Colonic mucosa (tissue), 4 donors: ENCODE measurements around the gene PDZD2. TPM values are rescaled to one million over a fixed set of nuclear protein-coding genes. Genes with fewer than 3 reads are reported as not detected.

Experiments
- DNase-seq: peaks from one replicate; pipeline ENCODE4 v3.0.0-alpha.2; 2020
- H3K27ac ChIP-seq: fragments of 200-600 bp; one replicate; pipeline ENCODE4 v1.8.0; 2021
- H3K27me3 ChIP-seq: fragments of 200-600 bp; one replicate; pipeline ENCODE4 v1.8.0; 2021
- H3K36me3 ChIP-seq: fragments of 200-600 bp; one replicate; pipeline ENCODE4 v1.8.0; 2021
- H3K4me1 ChIP-seq: fragments of 200-600 bp; one replicate; pipeline ENCODE4 v1.8.0; 2021; ENCODE audit warnings: mild to moderate bottlenecking
- H3K4me3 ChIP-seq: fragments of 200-600 bp; one replicate; pipeline ENCODE4 v1.8.0; 2021
- H3K9ac ChIP-seq, 2 donors: one replicate each; pipeline ENCODE4 v1.7.0; 2013; ENCODE audit warnings: control low read depth in 2 of 2, low read depth in 2 of 2, low read length in 2 of 2
- H3K9me3 ChIP-seq: fragments of 200-600 bp; one replicate; pipeline ENCODE4 v1.8.0; 2021
- CTCF ChIP-seq: fragments of 200-600 bp; IDR thresholded peaks from one replicate; pipeline ENCODE4 v1.8.0; 2022; ENCODE audit warnings: antibody characterized with exemption, mild to moderate bottlenecking
- intact Hi-C: fragments of 100-400 bp; cut with DNase I; formaldehyde crosslinking; loops from one replicate; pipeline ENCODE4 v1.14.1; 2022
- total RNA-seq, 2 donors: library from RNA; stranded (reverse); fragmentation: NEBNext Ultra II Directional in 1 of 2; extraction: Animal tissue kit (Norgen Biotek cat#: 25700) in 1 of 2; gene quantifications; one replicate each; pipeline ENCODE4 v1.2.1, GENCODE V29; 2021
- donor health status: healthy.
- donor health status: DM: no; HTN: no; CAD: no.
- donor health status: DM: no; HTN: no; CAD: no.

PDZD2 gene
- total RNA-seq, 2 donors from 2014 or later, result 1.8 to 2.3 TPM

GRCh38 chr5:31783731-31784130 lies 144.8 kb downstream of the PDZD2 start:
- Histone ChIP-seq H3K27ac (no peak overlapping the region), H3K27me3 (no peaks in the 10 kb centered on the region), H3K9me3 (no peaks in the 10 kb centered on the region), H3K9ac (no peak overlapping the region), H3K36me3 (no peaks in the 10 kb centered on the region), H3K4me1 (no peaks in the 10 kb centered on the region), H3K4me3 (no peak overlapping the region)
- no peak for DNase-seq
- no peak for TF ChIP-seq CTCF
- intact Hi-C loops, result no loop called here

- H3K36me3 ChIP-seq, result no peaks in the 10 kb centered on the region
- no peaks in the 10 kb centered on the region for H3K4me1 ChIP-seq
- no peak for TF ChIP-seq CTCF
- no peak overlapping the region for H3K4me3 ChIP-seq
- H3K27ac ChIP-seq, result no peak overlapping the region
- intact Hi-C loops, result no loop called here
- H3K9ac ChIP-seq, result no peak overlapping the region
- H3K27me3 ChIP-seq, result no peaks in the 10 kb centered on the region
- no peaks in the 10 kb centered on the region for H3K9me3 ChIP-seq
- DNase-seq, result no peak
These were observed 147.2 kb downstream of the PDZD2 start for GRCh38 chr5:31786090-31786631.

DNA sequence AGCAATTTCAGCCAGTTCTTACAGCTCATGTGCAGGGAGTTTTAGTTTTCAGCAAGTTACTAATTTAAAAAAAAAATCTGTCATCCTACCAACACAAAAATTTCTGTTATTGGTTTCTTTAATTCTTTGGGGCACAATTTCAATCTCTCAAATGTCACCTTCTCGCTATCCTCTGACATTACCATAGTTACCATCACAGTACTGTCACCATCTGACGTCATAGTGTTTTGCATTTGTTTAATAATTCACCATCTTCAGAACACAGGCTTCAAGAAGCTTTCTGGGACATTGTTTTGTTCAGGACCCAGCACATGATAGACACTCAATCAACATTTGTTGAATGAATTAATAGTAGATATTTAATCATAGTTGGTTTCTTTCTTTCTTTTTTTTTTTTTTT lies 155.1 kb downstream of the PDZD2 start:
- no peak overlapping the region for H3K4me3 ChIP-seq
- no peak overlapping the region for H3K9ac ChIP-seq
- H3K4me1 ChIP-seq, result no peaks in the 10 kb centered on the region
- H3K36me3 ChIP-seq, result no peaks in the 10 kb centered on the region
- no peak for DNase-seq
- H3K9me3 ChIP-seq, result no peaks in the 10 kb centered on the region
- intact Hi-C loops, result no loop called here
- no peak overlapping the region for H3K27ac ChIP-seq
- TF ChIP-seq CTCF, result no peak
- no peaks in the 10 kb centered on the region for H3K27me3 ChIP-seq

DNA sequence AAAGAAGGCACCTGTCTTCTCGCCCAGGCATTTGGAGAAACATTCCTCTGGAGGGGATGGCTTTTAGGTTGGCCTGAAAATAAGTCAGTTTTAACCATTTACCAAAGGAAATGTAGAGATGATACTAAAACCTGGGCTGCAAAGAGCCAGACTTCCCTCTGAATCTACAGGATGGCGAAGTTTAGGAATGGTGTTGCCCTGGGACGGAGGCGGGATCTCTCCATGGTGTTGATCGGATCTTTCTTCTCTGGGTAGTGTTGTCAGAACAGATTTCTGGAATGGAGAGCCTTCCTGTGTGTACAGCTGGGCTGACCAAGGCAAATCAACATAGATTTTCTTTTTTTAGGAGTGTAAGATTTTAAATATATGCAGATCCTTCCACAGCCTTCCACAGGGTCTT lies 159.2 kb downstream of the PDZD2 start:
- no peaks in the 10 kb centered on the region for H3K9me3 ChIP-seq
- no peaks in the 10 kb centered on the region for H3K4me1 ChIP-seq
- no peak overlapping the region for H3K27ac ChIP-seq
- H3K4me3 ChIP-seq, result no peak overlapping the region
- H3K9ac ChIP-seq, result no peak overlapping the region
- H3K36me3 ChIP-seq, result no peaks in the 10 kb centered on the region
- TF ChIP-seq CTCF, result no peak
- no peak for DNase-seq
- intact Hi-C loops, result no loop called here
- no peaks in the 10 kb centered on the region for H3K27me3 ChIP-seq

GRCh38 chr5:31800351-31800750 lies 161.4 kb downstream of the PDZD2 start:
- H3K4me1 ChIP-seq, result no peaks in the 10 kb centered on the region
- no peak overlapping the region for H3K9ac ChIP-seq
- H3K4me3 ChIP-seq, result no peak overlapping the region
- H3K36me3 ChIP-seq, result no peaks in the 10 kb centered on the region
- H3K27me3 ChIP-seq, result no peaks in the 10 kb centered on the region
- H3K9me3 ChIP-seq, result no peaks in the 10 kb centered on the region
- intact Hi-C loops, result no loop called here
- no peak overlapping the region for H3K27ac ChIP-seq
- no peak for TF ChIP-seq CTCF
- DNase-seq, result no peak
